Natural killer cell (primary cell): Measurements from ENCODE around the gene ITCH. TPM values are rescaled to one million over a fixed set of nuclear protein-coding genes. Genes with fewer than 3 reads are reported as not detected.
A peak's percentile ranks its signal among the peaks of the same experiment; 100 is the strongest.

Source experiments
- ATAC-seq, 3 donors: fragments of 150-1000 bp in 2 of 3; fragments of 200-7000 bp in 1 of 3; cut with Tn5 transposase; 1 replicate in 1 of 3; 2 replicates in 2 of 3; pipeline ENCODE4 v1.10.0; 2021; ENCODE audit warnings: mild to moderate bottlenecking in 2 of 3, moderate library complexity in 2 of 3
- DNase-seq, 2 donors: peaks; one replicate each; pipeline versions ENCODE4 v3.0.0 to v3.0.0-alpha.2; 2013 to 2021; ENCODE audit warnings: mixed read lengths in 1 of 2
- H3K27ac ChIP-seq: one replicate; pipeline ENCODE4 v1.5.1; 2013; ENCODE audit warnings: mild to moderate bottlenecking, low read length
- H3K27me3 ChIP-seq: one replicate; pipeline ENCODE4 v1.6.1; 2013; ENCODE audit warnings: low read length; ENCODE audit not compliant: control insufficient read depth, insufficient read depth
- H3K36me3 ChIP-seq: one replicate; pipeline ENCODE4 v1.6.1; 2013; ENCODE audit warnings: low read length; ENCODE audit not compliant: control insufficient read depth, insufficient read depth
- H3K4me1 ChIP-seq: one replicate; pipeline ENCODE4 v1.6.1; 2013; ENCODE audit warnings: low read length; ENCODE audit not compliant: control insufficient read depth, insufficient read depth
- H3K4me3 ChIP-seq: one replicate; pipeline ENCODE4 v1.5.1; 2013; ENCODE audit warnings: low read length
- H3K9me3 ChIP-seq: one replicate; pipeline ENCODE4 v1.6.1; 2013; ENCODE audit warnings: low read length; ENCODE audit not compliant: control insufficient read depth, insufficient read depth
- H3K27ac Mint-ChIP-seq, 2 donors: one replicate each; pipeline ENCODE4 v1.8.0; 2022; ENCODE audit warnings: mild to moderate bottlenecking in 2 of 2, mixed read lengths in 2 of 2, moderate library complexity in 1 of 2
- H3K27me3 Mint-ChIP-seq, 2 donors: one replicate each; pipeline ENCODE4 v1.8.0; 2022; ENCODE audit warnings: low read depth in 2 of 2, mixed read lengths in 2 of 2
- H3K36me3 Mint-ChIP-seq: one replicate; pipeline ENCODE4 v1.8.0; 2022; ENCODE audit warnings: mixed read lengths
- H3K4me1 Mint-ChIP-seq, 2 donors: one replicate each; pipeline ENCODE4 v1.8.0; 2022; ENCODE audit warnings: mixed read lengths in 2 of 2
- H3K4me3 Mint-ChIP-seq: one replicate; pipeline ENCODE4 v1.8.0; 2022; ENCODE audit warnings: mild to moderate bottlenecking, moderate library complexity, mixed read lengths
- H3K9me3 Mint-ChIP-seq, 2 donors: one replicate each; pipeline ENCODE4 v1.8.0; 2022; ENCODE audit warnings: mixed read lengths in 2 of 2
- CTCF ChIP-seq: fragments of 200-600 bp; IDR thresholded peaks from one replicate; pipeline ENCODE4 v1.8.0; 2022; ENCODE audit warnings: antibody characterized with exemption
- WGBS: methylation state at CpG from one replicate; pipeline ENCODE4 v1.1.7; 2013; ENCODE audit warnings: missing lambda C conversion rate; ENCODE audit not compliant: insufficient coverage; 5-methylcytosine and 5-hydroxymethylcytosine counted together
- intact Hi-C: fragments of 100-400 bp; cut with micrococcal nuclease; formaldehyde crosslinking; loops from one replicate; pipeline ENCODE4 v1.14.2; 2022
- total RNA-seq, 4 donors: library from RNA; stranded (reverse); fragments of 120-200 nt in 1 of 4; gene quantifications; one replicate each; pipeline versions ENCODE4 v1.2.3 to v1.2.4, GENCODE V29; 2013 to 2022

Gene ITCH
- total RNA-seq, 3 donors from 2014 or later (not counting 1 experiment from before 2014, with no cell fraction given) = 157 to 182 (median 163) TPM

- TF ChIP-seq CTCF = no peak
- intact Hi-C loops = no loop called here
- no peak for ATAC-seq
- H3K27ac ChIP-seq = no peak overlapping the region
- peaks cover 45% of the 10 kb centered on the region for H3K36me3 ChIP-seq
- no peak overlapping the region for H3K4me3 Mint-ChIP-seq
- no peaks in the 10 kb centered on the region for H3K9me3 ChIP-seq
- H3K27me3 Mint-ChIP-seq = no peaks in the 10 kb centered on the region
- DNase-seq = no peak
- no peak overlapping the region for H3K4me3 ChIP-seq
- 95% methylated on average over 11 of the region's 11 CpGs for WGBS
- no peaks in the 10 kb centered on the region for H3K27me3 ChIP-seq
- H3K9me3 Mint-ChIP-seq = no peaks in the 10 kb centered on the region
- peaks cover 34% of the 10 kb centered on the region in 2 donors for H3K4me1 Mint-ChIP-seq
- H3K27ac Mint-ChIP-seq = peak overlapping the region in 1 of 2 donors; percentile 71
- peaks cover 15% of the 10 kb centered on the region for H3K4me1 ChIP-seq
- no peaks in the 10 kb centered on the region for H3K36me3 Mint-ChIP-seq
Observed at GRCh38 chr20:34524426-34524825, 161.4 kb downstream of the ITCH start.

GRCh38 chr20:34525342-34525708 lies 162.3 kb downstream of the ITCH start:
- H3K27me3 Mint-ChIP-seq = no peaks in the 10 kb centered on the region
- H3K36me3 Mint-ChIP-seq = no peaks in the 10 kb centered on the region
- no peak overlapping the region for H3K27ac ChIP-seq
- no peak for TF ChIP-seq CTCF
- H3K4me3 Mint-ChIP-seq = no peak overlapping the region
- H3K4me1 Mint-ChIP-seq = peaks cover 39 to 42% of the 10 kb centered on the region in 2 donors
- peaks cover 24% of the 10 kb centered on the region for H3K4me1 ChIP-seq
- H3K27ac Mint-ChIP-seq = peak overlapping the region in 1 of 2 donors; percentile 8
- 96% methylated on average over 7 of the region's 7 CpGs for whole genome bisulfite sequencing
- ATAC-seq (no peak), DNase-seq (no peak)
- H3K4me3 ChIP-seq = no peak overlapping the region
- H3K9me3 Mint-ChIP-seq = no peaks in the 10 kb centered on the region
- H3K9me3 ChIP-seq = no peaks in the 10 kb centered on the region
- peaks cover 47% of the 10 kb centered on the region for H3K36me3 ChIP-seq
- intact Hi-C loops = no loop called here
- no peaks in the 10 kb centered on the region for H3K27me3 ChIP-seq

- Histone ChIP-seq H3K9me3 (no peaks in the 10 kb centered on the region), H3K27me3 (no peaks in the 10 kb centered on the region), H3K27ac (no peak overlapping the region), H3K4me1 (peaks cover 29% of the 10 kb centered on the region), H3K36me3 (peaks cover 47% of the 10 kb centered on the region), H3K4me3 (no peak overlapping the region)
- WGBS = 93% methylated on average over 14 of the region's 14 CpGs
- Mint-ChIP-seq H3K4me3 (no peak overlapping the region), H3K36me3 (no peaks in the 10 kb centered on the region), H3K27me3 (no peaks in the 10 kb centered on the region), H3K9me3 (no peaks in the 10 kb centered on the region), H3K27ac (peak overlapping the region in 1 of 2 donors; percentile 8), H3K4me1 (peaks cover 42 to 47% of the 10 kb centered on the region in 2 donors)
- intact Hi-C loops = no loop called here
- no peak for DNase-seq
- no peak for ATAC-seq
- no peak for TF ChIP-seq CTCF
Observed at GRCh38 chr20:34525709-34526416, 162.8 kb downstream of the ITCH start.

- H3K4me3 ChIP-seq = no peak overlapping the region
- 98% methylated on average over 3 of the region's 5 CpGs for WGBS
- no peak overlapping the region for H3K27ac ChIP-seq
- H3K27me3 Mint-ChIP-seq = no peaks in the 10 kb centered on the region
- H3K9me3 ChIP-seq = no peaks in the 10 kb centered on the region
- no peaks in the 10 kb centered on the region for H3K36me3 Mint-ChIP-seq
- H3K36me3 ChIP-seq = peaks cover 47% of the 10 kb centered on the region
- no peak overlapping the region for H3K27ac Mint-ChIP-seq
- no peak overlapping the region for H3K4me3 Mint-ChIP-seq
- peaks cover 29% of the 10 kb centered on the region for H3K4me1 ChIP-seq
- intact Hi-C loops = no loop called here
- no peaks in the 10 kb centered on the region for H3K9me3 Mint-ChIP-seq
- no peak for TF ChIP-seq CTCF
- DNase-seq (no peak), ATAC-seq (no peak)
- H3K27me3 ChIP-seq = no peaks in the 10 kb centered on the region
- peaks cover 44 to 53% of the 10 kb centered on the region in 2 donors for H3K4me1 Mint-ChIP-seq
Observed at GRCh38 chr20:34526466-34526865, 163.4 kb downstream of the ITCH start.
